Thymus (tissue), 11 donors: ENCODE measurements around the gene CXCL9. TPM values are rescaled to one million over a fixed set of nuclear protein-coding genes. Genes with fewer than 3 reads are reported as not detected.
"Not testable (repeated sequence)": the region's sequence is repeated elsewhere in the genome, so short reads cannot be mapped to it uniquely, and the experiment has no call there.

Experiments
- DNase-seq, 9 donors: peaks; one replicate each; pipeline ENCODE4 v3.0.0-alpha.2; 2013; ENCODE audit warnings: low spot score in 9 of 9, low read depth in 6 of 9, missing footprints in 1 of 9
- H3K27ac ChIP-seq, 2 donors: one replicate each; pipeline ENCODE4 v1.5.1; 2013; ENCODE audit warnings: control low read depth in 1 of 2, low read depth in 1 of 2, low read length in 1 of 2, mild to moderate bottlenecking in 1 of 2, moderate library complexity in 1 of 2
- H3K27me3 ChIP-seq, 2 donors: one replicate each; pipeline ENCODE4 v1.5.1; 2013; ENCODE audit warnings: low read length in 1 of 2; ENCODE audit not compliant: control insufficient read depth in 2 of 2, insufficient read depth in 1 of 2
- H3K36me3 ChIP-seq, 2 donors: one replicate each; pipeline ENCODE4 v1.5.1; 2013; ENCODE audit warnings: low read length in 1 of 2, mild to moderate bottlenecking in 1 of 2, moderate library complexity in 1 of 2; ENCODE audit not compliant: control insufficient read depth in 2 of 2, insufficient read depth in 2 of 2
- H3K4me1 ChIP-seq, 2 donors: one replicate each; pipeline ENCODE4 v1.5.1; 2013; ENCODE audit warnings: low read length in 2 of 2; ENCODE audit not compliant: control insufficient read depth in 2 of 2, insufficient read depth in 2 of 2
- H3K4me3 ChIP-seq, 2 donors: one replicate each; pipeline ENCODE4 v1.5.1; 2013; ENCODE audit warnings: low read length in 2 of 2, control low read depth in 1 of 2, mild to moderate bottlenecking in 1 of 2
- H3K9me3 ChIP-seq, 2 donors: one replicate each; pipeline ENCODE4 v1.5.1; 2013; ENCODE audit warnings: low read length in 1 of 2, mild to moderate bottlenecking in 1 of 2; ENCODE audit not compliant: control insufficient read depth in 2 of 2, insufficient read depth in 1 of 2
- WGBS: extraction: QIAGEN DNeasy Blood & Tissue Kit; methylation state at CpG from one replicate; pipeline ENCODE4 v1.1.7; 2013; 5-methylcytosine and 5-hydroxymethylcytosine counted together
- polyA plus RNA-seq: library from polyadenylated mRNA; stranded (reverse); fragments of 200-250 nt; gene quantifications from one replicate; pipeline ENCODE4 v1.2.3, GENCODE V29; 2013
- total RNA-seq: library from RNA; stranded (reverse); fragments of 120-200 nt; gene quantifications from one replicate; pipeline ENCODE4 v1.2.4, GENCODE V29; 2013
- donor health status: healthy.

CXCL9 gene
- total and polyA plus RNA-seq, 2 donors, result 38.7 to 40.0 TPM

- Histone ChIP-seq H3K36me3 (no peaks in the 10 kb centered on the region), H3K27ac (no peak overlapping the region), H3K9me3 (no peaks in the 10 kb centered on the region), H3K4me3 (no peak overlapping the region), H3K4me1 (peaks cover 7 to 12% of the 10 kb centered on the region in 2 donors), H3K27me3 (no peaks in the 10 kb centered on the region)
- no peak for DNase-seq
- WGBS, result 97% methylated on average over 1 of the region's 1 CpG
These were observed 14.8 kb downstream of the CXCL9 start for GRCh38 chr4:75992462-75992861.

GRCh38 chr4:75989846-75990528, 17.3 kb downstream of the CXCL9 start:
- peak overlapping the region; percentile 73 to 76 for H3K4me3 ChIP-seq
- H3K36me3 ChIP-seq, result no peaks in the 10 kb centered on the region
- no peak overlapping the region for H3K27ac ChIP-seq
- peaks cover 7 to 12% of the 10 kb centered on the region in 2 donors for H3K4me1 ChIP-seq
- H3K9me3 ChIP-seq, result no peaks in the 10 kb centered on the region
- peak in 5 of 9 donors; percentile 3 to 22 (median 11) for DNase-seq
- no peaks in the 10 kb centered on the region for H3K27me3 ChIP-seq
- WGBS, result 1% methylated on average over 20 of the region's 20 CpGs

GRCh38 chr4:75985116-75985515, 22.2 kb downstream of the CXCL9 start:
- Histone ChIP-seq H3K4me1 (peaks cover 4 to 6% of the 10 kb centered on the region in 2 donors), H3K36me3 (peaks cover 9 to 12% of the 10 kb centered on the region in 2 donors), H3K4me3 (no peak overlapping the region), H3K27ac (no peak overlapping the region), H3K9me3 (no peaks in the 10 kb centered on the region), H3K27me3 (no peaks in the 10 kb centered on the region)
- DNase-seq, result no peak
- 95% methylated on average over 3 of the region's 3 CpGs for WGBS

- no peaks in the 10 kb centered on the region for H3K9me3 ChIP-seq
- no peaks in the 10 kb centered on the region for H3K27me3 ChIP-seq
- no peak overlapping the region for H3K27ac ChIP-seq
- DNase-seq, result no peak
- H3K4me1 ChIP-seq, result no peaks in the 10 kb centered on the region
- 72% methylated on average over 4 of the region's 4 CpGs for WGBS
- peaks cover 26 to 47% of the 10 kb centered on the region in 2 donors for H3K36me3 ChIP-seq
- H3K4me3 ChIP-seq, result no peak overlapping the region
These were observed 26.7 kb downstream of the CXCL9 start for GRCh38 chr4:75980576-75980975.

- H3K27ac ChIP-seq, result no peak overlapping the region
- no peaks in the 10 kb centered on the region for H3K27me3 ChIP-seq
- no peak overlapping the region for H3K4me3 ChIP-seq
- no peak for DNase-seq
- no peaks in the 10 kb centered on the region for H3K9me3 ChIP-seq
- peaks cover 34 to 75% of the 10 kb centered on the region in 2 donors for H3K36me3 ChIP-seq
- no peaks in the 10 kb centered on the region for H3K4me1 ChIP-seq
- over 99% methylated on average over 2 of the region's 2 CpGs for WGBS
These were observed 31.1 kb downstream of the CXCL9 start for GRCh38 chr4:75976177-75976576.

GRCh38 chr4:75973766-75974165, 33.5 kb downstream of the CXCL9 start:
- Histone ChIP-seq H3K27me3 (no peaks in the 10 kb centered on the region), H3K4me1 (no peaks in the 10 kb centered on the region), H3K36me3 (peaks cover 29 to 79% of the 10 kb centered on the region in 2 donors), H3K9me3 (no peaks in the 10 kb centered on the region), H3K4me3 (no peak overlapping the region), H3K27ac (no peak overlapping the region)
- no peak for DNase-seq

- H3K27me3 ChIP-seq, result no peaks in the 10 kb centered on the region
- DNase-seq, result no peak
- H3K4me1 ChIP-seq, result no peaks in the 10 kb centered on the region
- peaks cover 34 to 80% of the 10 kb centered on the region in 2 donors for H3K36me3 ChIP-seq
- H3K9me3 ChIP-seq, result peaks cover 2 to 4% of the 10 kb centered on the region in 2 donors
- no peak overlapping the region for H3K27ac ChIP-seq
- no peak overlapping the region for H3K4me3 ChIP-seq
- 95% methylated on average over 3 of the region's 3 CpGs for WGBS
These were observed 39.2 kb downstream of the CXCL9 start for GRCh38 chr4:75968084-75968483.

GRCh38 chr4:75963558-75963957, 43.8 kb downstream of the CXCL9 start:
- no peaks in the 10 kb centered on the region for H3K4me1 ChIP-seq
- H3K36me3 ChIP-seq, result peaks cover 46 to 79% of the 10 kb centered on the region in 2 donors
- H3K27me3 ChIP-seq, result no peaks in the 10 kb centered on the region
- peaks cover 2 to 4% of the 10 kb centered on the region in 2 donors for H3K9me3 ChIP-seq
- H3K27ac ChIP-seq, result no peak overlapping the region
- WGBS, result 50% methylated on average over 2 of the region's 2 CpGs
- DNase-seq, result no peak
- no peak overlapping the region for H3K4me3 ChIP-seq

GRCh38 chr4:75962072-75962471, 45.2 kb downstream of the CXCL9 start:
- H3K36me3 ChIP-seq, result peaks cover 54 to 78% of the 10 kb centered on the region in 2 donors
- H3K27me3 ChIP-seq, H3K4me1 ChIP-seq, H3K4me3 ChIP-seq, H3K9me3 ChIP-seq, DNase-seq, H3K27ac ChIP-seq: not testable (repeated sequence)
- 92% methylated on average over 4 of the region's 4 CpGs for WGBS
